Hippocampal formation (tissue), 2 donors: ENCODE measurements around the gene FAM25A.
"Not testable (repeated sequence)": the region's sequence is repeated elsewhere in the genome, so short reads cannot be mapped to it uniquely, and the experiment has no call there.

ENCODE experiments used
- DNase-seq, 2 donors: peaks; one replicate each; lab custom pipeline; 2025; lab: John Stamatoyannopoulos, UW

The FAM25A gene

DNA sequence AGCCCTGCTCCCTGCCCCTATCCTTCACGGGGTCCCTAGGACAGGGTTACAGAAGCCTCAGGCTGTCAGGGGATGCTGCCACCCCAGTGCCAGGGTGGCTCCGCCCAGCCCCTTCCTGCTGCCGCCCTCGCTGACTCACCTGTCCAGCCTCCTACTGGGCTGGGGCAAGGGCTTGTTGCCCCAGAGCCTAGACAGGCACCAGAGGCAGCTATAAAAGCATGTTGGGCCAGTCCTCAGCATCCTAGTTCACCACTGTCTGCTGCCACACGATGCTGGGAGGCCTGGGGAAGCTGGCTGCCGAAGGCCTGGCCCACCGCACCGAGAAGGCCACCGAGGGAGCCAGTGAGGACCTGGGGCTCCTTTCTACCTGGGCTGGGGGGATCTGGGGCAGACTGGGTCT, at the start of gene FAM25A:
FAM25A (plus strand) TSS at position 239 of the 400 bp plus-strand sequence; CDS start at position 270, 31 bp downstream.
- not testable (repeated sequence) for DNase-seq

DNA sequence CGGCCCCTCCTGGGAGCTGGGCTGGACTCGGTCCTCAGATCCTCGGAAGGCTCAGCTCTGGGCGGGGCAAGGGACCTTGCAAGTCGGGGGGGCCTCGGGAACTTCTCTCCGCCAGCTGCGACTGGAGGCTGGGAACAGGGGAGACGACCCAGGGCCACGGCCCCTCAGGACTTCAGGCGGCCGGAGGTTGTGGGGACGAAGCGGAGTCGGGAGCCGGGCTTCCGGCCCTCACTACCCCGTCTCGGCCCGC, 49.2 kb upstream of the FAM25A start:
- DNase-seq: no peak

DNA sequence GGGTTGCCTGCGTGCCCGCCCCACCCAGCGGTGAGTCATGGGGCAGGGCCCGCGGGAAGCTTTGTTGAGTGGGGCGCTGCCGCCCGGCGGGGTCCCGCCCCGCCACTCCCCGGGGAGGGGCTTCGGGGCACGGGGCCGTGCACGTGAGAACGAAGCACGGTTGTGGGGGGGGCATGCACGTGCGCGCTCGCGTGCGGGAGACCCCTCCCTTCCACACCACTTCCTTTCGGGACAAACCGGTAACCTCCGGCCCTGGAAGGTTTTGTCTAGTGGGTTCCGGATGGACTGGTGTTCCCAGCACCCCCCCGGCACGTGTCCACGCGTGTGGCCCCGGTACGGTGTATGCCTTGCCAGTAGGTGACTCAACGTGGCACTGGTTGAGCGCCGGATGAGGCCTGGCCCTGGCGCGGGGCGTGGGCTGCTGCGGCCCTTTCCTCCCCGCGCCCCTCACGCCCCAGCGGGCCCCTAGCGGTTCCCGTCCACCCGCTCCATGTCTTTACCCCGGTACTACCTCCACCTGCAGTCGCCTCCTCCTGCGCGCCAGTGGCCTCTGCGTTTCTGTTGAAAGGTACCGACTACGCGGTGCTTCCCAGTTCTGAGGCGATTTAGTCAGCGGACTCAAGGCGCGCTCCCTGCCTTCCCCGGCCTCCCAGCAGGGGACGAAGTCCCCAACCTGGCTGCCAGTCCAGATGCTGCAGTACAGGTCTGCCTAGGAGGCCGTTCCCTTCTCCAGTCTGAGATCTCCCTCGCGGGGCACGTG, 48.7 kb upstream of the FAM25A start:
- DNase-seq: peak in 1 of 2 donors; percentile 20

DNA sequence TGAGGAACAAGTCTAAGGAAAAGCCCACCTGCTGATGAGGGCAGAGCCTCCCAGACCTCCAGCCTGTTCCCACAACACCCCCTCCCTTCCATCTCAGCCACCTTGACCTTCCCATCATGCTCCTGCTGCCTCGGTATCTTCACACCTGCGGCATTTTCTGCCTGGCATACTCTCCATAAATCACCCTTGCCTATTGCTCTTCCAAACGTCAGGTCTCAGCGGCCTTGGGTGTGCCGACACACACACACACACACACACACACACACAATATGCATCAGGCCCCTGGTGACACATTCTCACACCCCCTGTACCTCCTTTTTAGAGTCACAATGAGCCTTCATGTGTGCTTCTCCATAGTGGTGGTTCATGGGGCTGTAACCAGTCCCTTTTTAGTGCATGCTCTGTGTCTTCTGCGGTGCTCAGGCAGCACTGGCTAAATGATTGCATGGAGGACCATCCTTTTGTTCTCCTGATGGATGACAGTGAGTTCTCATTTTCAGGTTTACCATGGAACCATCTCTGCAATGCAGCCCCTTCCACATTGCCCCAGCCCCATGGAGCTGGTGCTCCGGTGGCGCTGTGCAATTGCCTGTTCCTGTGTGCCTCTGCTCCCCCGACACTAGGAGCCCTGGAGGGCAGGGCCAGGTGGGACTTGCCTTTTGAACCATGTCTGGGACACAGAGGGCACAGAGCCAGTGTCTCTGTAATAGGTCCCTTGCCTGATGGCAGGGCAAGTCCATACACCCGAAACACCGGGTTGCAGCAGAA, 47.3 kb upstream of the FAM25A start:
- no peak for DNase-seq

DNA sequence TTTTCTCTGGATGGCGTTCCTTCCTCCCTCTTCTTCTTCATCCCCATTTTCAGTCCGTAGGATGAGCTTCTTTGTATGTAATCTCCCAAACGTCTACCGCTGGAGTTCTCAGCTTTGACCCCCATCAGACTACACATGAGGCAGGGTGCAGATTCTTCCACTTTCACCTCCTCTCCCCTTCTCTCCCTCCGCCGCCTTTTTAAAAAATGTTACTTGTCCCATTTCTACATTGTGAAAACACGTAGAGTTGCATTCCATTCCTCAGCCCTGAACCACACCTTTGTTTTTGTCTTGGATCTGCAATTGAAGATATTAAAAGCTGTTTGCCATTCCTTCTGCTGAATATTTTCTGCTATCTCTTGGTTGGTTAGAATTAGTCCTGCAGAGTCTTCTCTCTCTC, 45.6 kb upstream of the FAM25A start:
- DNase-seq: no peak

DNA sequence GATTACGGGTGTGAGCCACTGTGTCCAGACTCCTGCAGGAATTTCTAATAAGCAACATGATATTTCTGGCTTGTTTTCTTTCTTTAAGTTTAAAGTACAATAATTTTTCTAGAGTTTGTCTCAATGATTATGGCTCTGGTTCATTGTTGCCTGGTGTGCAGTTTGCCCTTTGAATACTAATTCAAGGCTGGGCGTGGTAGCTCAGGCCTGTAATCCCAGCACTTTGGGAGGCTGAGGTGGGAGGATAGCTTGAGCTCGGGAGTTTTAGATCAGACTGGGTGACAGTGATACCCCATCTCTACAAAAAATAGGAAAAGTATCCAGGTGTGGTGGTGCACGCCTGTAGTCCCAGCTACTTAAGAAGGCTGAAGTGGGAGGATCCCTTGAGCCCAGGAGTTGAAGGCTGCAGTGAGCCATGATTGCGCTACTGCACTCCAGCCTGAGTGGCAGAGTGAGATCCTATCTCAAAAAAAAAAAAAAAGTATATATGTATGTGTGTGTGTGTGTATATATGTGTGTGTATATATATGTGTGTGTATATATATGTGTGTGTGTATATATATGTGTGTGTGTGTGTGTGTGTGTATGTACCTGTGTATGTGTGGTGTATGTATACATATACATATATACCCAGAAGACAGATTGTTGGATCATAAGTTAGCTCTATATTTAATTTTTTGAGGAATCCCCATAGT, 43.6 kb upstream of the FAM25A start:
- no peak for DNase-seq

DNA sequence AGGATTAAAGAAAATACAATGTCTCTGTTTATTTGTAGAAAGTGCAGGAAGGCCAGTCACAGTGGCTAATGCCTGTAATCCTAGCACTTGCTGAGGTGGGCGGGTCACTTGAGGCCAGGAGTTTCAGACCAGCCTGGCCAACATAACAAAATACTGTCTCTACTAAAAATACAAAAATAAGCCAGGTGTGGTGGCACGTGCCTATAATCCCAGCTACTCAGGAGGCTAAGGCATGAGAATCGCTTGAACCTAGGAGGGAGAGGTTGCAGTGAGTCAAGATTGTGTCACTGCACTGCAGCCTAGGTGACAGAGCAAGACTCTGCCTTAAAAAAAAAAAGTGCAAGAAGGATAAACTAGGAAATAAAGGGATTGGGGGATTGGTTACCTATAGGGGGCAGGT, 41.6 kb upstream of the FAM25A start:
- not testable (repeated sequence) for DNase-seq

DNA sequence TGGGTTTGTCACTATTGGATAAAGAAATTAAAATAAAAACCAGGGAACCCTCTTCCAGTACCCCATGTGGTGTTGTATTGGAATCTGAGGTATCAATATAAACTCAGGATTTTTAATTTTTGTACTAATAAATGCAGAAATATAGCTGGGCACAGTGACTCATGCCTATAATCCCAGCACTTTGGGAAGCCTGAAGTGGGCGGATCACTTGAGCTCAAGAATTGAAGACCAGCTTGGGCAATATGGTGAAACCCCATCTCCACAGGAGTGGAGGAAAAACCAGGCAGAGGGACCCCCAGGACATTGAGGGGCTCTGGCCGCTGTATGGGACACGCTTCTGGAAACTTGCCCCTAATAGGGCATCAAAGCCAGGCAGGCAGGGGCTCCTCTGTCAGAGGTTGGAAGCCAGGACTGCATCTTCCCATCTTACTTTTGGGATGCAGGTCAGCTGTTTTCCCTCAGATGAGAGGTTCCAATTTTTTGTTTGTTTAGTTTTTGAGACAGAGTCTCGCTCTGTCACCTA, 40.7 kb upstream of the FAM25A start:
- no peak for DNase-seq

DNA sequence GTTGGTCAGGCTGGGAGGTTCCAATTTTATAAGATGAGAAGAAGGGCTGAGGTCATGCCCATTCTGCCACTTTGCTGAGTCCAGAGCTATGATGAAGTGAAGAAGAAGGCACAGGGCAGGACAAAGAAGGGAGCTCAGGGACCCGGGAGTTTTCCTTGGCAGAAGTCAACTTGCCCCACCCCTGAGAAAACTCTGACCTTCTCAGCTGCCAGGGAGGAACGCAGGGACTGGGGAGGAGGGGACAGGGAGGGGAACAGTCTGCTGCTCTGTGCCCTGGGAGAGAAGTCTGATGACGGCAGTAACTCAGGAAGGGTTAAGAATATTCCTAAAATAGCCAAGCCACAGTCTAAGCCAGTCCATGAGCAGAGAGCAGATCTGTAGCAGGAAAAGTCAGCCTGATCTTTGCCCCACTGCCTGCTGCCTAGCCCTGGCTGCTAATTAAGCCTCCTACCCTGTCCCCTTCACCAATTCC, 40.1 kb upstream of the FAM25A start:
- no peak for DNase-seq

DNA sequence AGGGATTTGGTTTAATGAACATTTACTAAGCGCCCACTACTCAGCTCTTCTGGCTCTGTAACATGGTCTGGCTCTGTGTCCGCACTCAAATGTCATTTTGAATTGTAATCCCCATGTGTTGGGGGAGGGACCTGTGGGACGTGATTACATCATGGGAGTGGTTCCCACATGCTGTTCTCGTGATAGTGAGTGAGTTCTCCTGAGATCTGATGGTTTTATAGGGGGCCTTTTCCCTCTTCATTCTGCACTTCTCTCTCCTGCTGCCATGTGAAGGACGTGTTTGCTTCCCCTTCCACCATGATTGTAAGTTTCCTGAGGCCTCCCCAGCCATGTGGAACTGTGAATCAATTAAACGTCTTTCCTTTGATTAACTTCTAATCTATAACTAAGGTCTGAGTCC, 39.1 kb upstream of the FAM25A start:
- not testable (repeated sequence) for DNase-seq

DNA sequence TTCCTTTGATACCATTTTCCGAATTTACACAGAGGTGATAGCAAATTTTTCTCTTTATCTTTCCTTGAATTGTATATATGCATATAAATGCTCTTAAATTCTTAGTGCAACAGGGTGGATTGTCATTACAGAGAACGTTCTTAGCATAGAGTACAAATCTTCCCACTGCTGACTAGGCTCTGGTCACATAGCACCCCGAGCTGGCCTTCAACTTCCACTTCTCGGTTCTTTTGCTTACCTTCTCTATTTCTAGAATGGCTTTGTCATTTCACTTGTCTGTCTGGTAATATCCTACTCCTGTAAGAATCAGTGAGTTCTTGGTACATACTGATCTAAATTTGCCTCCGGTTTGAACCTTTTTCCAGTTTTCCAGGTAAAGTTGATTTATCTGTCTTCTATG, 38.4 kb upstream of the FAM25A start:
- no peak for DNase-seq

DNA sequence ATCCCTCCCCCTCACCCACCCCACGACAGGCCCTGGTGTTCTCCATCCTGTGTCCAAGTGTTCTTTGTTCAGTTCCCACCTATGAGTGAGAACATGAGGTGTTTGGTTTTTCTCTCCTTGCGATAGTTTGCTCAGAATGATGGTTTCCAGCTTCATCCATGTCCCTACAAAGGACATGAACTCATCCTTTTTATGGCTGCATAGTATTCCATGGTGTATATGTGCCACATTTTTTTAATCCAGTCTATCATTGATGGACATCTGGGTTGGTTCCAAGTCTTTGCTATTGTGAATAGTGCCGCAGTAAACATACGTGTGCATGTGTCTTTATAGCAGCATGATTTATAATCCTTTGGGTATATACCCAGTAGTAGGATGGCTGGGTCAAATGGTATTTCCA, 35.6 kb upstream of the FAM25A start:
- not testable (repeated sequence) for DNase-seq

DNA sequence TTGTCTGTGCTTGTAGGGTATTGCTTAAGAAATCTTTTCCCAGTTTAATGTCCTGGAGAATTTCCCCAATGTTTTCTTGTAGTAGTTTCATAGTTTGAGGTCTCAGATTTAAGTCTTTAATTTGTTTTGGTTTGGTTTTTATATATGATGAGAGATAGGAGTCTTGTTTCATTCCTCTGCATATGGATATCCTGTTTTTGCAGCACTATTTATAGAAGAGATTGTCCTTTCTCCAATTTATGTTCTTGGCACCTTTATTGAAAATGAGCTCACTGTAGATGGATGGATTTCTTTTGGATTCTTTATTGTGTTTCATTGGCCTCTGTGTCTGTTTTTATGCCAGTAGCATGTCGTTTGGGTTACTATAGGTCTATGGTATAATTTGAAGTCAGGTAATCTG, 31.6 kb upstream of the FAM25A start:
- no peak for DNase-seq

DNA sequence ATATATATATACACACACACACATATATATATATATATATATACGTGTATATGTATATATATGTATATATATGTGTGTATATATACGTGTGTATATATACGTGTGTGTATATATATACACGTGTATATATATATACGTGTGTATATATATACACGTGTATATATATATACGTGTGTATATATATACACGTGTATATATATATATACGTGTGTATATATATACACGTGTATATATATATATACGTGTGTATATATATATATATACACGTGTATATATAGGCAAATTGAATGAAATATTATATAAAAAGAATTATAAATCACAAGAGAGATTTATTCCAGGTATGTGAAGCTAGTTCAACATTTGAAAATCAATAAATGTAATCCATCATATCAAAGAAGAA, 28.7 kb upstream of the FAM25A start:
- DNase-seq: not testable (repeated sequence)

DNA sequence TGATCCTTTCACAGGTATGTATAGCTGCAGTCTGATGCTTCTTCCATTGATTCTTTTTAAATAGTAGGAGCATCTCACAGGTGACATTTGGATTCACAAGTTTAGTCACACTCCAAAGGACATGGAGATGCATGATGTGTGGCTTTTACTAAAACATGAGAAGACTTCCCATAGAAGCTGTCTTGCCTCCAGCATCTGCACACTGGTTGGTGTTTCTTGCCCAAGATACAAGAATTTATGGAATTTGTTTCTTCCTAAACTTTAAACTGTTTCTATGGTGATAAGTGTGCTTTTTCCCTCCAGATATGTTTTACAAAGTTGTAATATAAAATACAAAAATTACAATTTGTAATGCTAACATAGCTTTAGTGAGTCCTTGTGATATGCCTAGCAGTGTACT, 27.6 kb upstream of the FAM25A start:
- DNase-seq: no peak

DNA sequence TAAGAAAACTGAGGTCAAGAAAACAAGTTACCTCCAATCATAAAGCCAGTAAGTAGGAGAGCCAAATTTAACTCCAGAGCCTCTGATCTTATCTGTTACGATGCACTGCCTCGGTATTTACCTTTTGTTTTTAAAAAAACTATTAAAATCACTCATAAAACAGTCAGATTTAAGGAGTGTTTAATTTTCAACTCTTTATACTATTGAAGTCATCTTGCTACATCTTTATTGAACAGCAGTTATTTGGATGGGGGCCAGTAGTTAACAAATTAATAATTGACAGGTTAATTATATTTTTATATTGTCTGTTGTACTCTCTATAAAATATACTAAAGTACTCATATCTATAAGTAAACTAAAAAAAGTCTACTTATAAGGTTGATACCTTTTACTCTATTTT, 27.2 kb upstream of the FAM25A start:
- no peak for DNase-seq

DNA sequence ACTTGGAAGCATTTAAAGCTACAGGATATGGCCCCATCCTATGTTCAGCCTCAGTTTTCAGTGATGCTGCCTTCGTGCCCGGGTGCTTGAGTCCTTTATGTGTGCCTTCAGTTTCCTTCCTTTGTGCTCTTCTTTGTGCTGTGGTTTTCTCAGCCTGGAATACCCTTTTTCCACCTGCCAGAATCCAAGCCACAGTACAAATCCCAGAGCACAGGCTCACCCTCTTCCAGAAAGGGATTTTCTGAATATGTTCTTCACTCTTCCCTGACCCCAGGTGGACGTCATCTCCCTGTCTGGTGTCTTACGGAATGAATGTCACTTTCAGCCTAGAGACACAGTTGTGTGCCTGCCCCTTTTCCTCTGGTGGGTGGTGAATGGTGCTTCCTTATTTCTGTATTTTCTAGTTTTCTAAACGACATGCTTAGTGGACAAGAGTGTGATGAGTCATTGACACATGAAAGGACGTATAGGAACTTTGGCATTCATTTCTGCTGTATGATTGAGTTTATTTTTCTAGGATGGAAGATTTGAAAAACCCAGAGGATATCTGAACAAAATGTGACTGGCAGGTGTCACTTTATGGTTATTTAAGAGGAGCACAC, 20.2 kb upstream of the FAM25A start:
- DNase-seq: not testable (repeated sequence)

DNA sequence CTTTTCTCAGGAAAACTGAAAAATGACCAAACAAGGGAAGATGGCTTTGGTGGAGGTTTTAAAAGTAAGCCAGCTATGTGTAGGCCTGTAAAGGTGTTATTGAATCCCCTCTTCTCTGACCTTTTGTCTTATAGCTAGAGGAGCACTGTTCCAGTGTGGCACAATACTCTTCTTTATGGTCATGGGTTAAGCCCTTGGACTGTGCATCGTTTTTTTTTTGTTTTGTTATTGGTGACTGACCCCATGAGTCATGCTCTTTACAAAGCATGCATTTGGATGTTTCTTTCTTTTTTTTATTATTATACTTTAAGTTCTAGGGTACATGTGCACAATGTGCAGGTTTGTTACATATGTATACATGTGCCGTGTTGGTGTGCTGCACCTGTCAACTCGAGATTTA, 19.6 kb upstream of the FAM25A start:
- no peak for DNase-seq

DNA sequence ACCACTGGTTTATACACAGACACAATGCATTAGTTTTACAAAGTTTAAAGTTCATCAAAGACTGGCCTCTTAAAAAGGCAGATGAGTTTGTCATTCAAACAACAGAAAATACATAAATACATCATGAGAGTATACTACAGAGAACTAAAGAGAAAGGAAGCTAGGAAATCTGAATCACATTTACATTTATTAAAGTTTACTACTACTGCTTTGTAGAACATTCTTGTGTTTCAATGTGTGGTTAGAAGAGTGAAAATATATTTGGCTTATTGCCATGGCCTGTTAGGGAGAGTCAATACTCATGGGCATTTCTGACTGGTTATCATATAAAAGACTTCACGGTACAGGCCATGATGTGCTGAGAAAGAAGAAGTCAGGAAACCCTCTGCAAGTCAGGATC, 13.0 kb upstream of the FAM25A start:
- not testable (repeated sequence) for DNase-seq

DNA sequence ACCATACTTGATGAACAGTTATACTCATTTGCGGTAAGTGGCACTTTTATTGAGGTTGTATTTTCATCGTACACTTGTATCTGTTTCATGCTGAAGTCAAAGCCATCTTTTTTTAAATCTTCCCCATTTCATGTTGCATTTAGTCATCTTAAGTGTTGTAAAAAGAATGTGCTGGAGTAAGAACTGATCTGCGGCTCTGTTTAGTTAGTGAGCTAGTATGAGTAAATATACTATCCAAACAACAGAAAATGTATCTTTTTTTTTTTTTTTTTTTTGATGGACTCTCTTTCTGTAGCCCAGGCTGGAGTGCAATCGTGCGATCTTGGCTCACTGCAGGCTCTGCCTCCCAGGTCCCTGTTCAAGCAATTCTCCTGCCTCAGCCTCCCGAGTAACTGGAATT, 12.4 kb upstream of the FAM25A start:
- DNase-seq: not testable (repeated sequence)

DNA sequence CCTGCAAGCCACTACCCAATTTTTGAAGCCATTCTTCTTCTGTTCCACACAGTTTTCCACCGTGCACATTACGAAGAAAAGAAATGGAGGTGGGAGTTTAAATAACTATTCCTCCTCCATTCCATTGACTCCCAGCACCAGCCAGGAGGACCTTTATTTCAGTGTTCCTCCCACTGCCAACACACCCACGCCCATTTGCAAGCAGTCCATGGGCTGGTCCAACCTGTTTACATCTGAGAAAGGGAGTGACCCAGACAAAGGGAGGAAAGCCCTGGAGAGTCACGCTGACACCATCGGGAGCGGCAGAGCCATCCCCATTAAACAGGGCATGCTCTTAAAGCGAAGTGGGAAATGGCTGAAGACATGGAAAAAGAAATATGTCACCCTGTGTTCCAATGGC, 11.8 kb upstream of the FAM25A start:
- not testable (repeated sequence) for DNase-seq

DNA sequence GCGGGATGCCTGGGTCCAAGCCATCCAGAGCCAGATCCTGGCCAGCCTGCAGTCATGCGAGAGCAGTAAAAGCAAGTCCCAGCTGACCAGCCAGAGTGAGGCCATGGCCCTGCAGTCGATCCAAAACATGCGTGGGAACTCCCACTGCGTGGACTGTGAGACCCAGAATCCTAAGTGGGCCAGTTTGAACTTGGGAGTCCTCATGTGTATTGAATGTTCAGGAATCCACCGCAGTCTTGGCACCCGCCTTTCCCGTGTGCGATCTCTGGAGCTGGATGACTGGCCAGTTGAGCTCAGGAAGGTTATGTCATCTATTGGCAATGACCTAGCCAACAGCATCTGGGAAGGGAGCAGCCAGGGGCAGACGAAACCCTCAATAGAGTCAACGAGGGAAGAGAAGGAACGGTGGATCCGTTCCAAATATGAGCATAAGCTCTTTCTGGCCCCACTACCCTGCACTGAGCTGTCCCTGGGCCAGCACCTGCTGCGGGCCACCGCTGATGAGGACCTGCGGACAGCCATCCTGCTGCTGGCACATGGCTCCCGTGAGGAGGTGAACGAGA, 10.9 kb upstream of the FAM25A start:
- not testable (repeated sequence) for DNase-seq
